CD1c-positive myeloid dendritic cell (primary cell): Measurements from ENCODE around the gene INPP4A.

Experiments used
- DNase-seq: peaks from one replicate; pipeline ENCODE4 v3.0.0-alpha.2; 2016; ENCODE audit errors: extremely low spot score

Gene INPP4A

DNA sequence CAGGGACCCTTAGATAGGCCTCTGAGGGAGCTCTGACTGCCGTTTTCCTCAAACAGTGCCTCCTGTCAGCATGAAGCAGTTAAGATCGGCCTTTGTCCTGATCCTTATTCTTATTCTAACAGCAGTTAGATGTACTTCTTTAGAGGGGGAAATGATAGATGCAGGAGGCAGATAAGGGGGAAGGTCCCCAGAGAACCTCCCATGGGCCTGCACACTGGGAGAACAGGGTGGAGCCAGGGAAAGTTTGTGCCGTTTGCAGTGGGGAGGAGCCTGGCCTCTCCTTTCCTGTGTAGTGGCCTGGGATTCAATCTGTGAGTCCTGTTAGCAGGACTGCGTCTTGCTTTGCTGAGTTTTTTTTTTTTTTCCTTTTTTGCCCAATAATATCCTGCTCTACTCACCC is 7.9 kb upstream of the INPP4A start:
- no peak for DNase-seq

GRCh38 chr2:98438190-98439133 is 6.2 kb upstream of the INPP4A start:
- DNase-seq = peak; percentile 17

DNA sequence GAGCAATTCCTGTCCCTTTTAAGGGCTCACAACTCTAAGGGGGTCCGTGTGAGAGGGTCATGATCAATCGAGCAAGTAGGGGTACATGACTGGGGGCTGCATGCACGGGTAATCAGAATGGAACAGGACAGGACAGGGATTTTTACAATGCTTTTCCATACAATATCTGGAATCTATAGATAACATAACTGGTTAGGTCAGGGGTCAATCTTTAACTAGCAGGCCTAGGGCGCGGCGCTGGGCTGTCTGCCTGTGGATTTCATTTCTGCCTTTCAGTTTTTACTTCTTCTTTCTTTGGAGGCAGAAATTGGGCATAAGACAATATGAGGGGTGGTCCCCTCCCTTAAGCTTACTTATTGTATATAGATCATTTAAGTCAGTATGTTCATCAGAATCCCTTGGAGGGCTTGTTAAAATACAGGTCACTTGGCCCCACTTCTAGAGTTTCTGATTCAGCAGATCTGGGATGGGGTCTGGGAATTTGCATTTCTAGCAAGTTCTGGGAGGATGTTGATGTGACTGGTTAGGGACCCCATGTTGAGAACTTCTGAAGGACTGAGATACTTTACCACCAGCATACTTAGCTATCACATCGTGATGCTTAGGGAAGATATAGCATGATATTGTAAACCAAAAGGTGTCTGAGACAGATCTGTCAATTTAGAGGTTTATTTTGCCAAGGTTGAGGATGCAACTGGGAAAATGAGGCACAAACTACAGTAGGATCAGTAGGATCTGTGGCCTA is 2.8 kb upstream of the INPP4A start:
- no peak for DNase-seq

- DNase-seq = no peak
These were observed 2.2 kb upstream of the INPP4A start for GRCh38 chr2:98442488-98442887.

- DNase-seq = no peak
These were observed 572 bp downstream of the INPP4A start for GRCh38 chr2:98445177-98445682.

- DNase-seq = peak; percentile 54
These were observed 1.3 kb downstream of the INPP4A start for GRCh38 chr2:98445683-98446581.

DNA sequence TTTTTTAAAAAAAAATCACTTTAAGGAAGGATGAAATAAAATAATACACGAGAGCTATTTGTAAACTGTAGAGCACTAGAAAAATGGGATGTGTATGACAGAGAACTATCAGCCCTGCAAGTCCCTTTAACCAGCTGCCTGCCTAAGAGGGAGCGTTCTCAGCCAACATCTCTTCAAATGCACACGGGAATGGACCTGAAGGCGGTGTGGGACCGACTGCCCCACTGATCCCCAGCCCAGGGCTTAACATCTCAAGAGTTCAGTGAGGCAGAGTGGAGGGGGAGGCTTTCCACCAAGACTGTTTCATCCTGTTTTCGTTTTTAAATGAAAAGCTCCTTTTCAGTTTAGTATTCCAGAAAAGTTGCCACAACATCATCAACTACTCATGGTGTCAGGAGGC is 2.2 kb downstream of the INPP4A start:
- DNase-seq = no peak

GRCh38 chr2:98448441-98449145 is 3.9 kb downstream of the INPP4A start:
- peak; percentile 41 for DNase-seq

DNA sequence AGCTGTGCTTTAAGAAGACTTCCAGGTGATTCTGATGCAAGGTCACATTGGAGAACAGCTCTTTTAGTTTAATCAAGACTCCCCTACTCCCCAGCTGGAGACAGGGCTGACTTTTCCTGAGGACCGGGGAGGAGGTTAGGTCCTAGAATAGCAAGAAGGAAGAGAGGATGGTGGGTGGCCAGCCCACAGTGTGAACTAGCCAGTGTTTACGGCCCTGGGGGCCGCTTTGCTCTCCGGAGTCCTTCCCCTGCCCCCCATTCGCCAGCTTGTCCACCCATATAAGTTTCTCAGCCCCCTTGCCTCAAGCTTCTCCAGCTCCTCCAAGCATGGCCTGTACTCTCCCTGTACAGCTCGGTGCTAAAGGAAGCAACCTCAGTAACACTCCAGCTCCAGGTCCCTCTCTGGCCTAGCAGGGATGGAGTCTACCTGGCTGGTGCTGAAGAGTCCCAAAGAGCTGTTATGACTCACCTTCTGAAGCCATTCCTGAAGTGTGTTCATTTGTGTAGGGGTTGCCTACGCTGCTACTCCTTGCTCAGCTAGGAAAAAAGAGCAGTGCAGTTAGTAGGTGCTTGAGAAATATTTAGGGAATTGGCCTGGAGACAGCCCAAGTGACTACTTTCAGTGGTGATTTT is 7.9 kb downstream of the INPP4A start:
- no peak for DNase-seq

- no peak for DNase-seq
These were observed 8.4 kb downstream of the INPP4A start for GRCh38 chr2:98453083-98453482.

DNA sequence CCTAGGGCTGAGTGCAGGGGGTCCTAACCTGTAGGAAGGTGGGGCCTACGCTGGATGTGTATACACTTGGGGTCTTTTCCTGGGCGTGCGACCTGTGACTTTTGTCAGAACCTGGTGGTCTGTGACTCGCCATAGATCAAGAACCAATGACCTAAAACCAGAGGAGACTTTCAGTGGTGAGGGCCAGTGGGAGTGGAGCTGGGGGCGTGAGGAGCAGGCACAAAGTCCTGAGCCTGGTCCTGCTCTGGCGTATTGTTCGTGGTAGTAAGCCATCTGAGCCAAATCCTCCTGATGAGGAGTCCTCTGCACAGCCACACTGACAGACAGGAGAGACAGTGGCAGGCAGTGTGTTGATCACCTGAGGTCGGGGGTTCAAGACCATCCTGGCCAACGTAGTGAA is 8.9 kb downstream of the INPP4A start:
- DNase-seq = no peak

- no peak for DNase-seq
These were observed 9.4 kb downstream of the INPP4A start for GRCh38 chr2:98454073-98454472.

- peak; percentile 83 for DNase-seq
These were observed 10.0 kb downstream of the INPP4A start for GRCh38 chr2:98454500-98455235.

GRCh38 chr2:98455494-98455976 is 10.9 kb downstream of the INPP4A start:
- peak; percentile 82 for DNase-seq

DNA sequence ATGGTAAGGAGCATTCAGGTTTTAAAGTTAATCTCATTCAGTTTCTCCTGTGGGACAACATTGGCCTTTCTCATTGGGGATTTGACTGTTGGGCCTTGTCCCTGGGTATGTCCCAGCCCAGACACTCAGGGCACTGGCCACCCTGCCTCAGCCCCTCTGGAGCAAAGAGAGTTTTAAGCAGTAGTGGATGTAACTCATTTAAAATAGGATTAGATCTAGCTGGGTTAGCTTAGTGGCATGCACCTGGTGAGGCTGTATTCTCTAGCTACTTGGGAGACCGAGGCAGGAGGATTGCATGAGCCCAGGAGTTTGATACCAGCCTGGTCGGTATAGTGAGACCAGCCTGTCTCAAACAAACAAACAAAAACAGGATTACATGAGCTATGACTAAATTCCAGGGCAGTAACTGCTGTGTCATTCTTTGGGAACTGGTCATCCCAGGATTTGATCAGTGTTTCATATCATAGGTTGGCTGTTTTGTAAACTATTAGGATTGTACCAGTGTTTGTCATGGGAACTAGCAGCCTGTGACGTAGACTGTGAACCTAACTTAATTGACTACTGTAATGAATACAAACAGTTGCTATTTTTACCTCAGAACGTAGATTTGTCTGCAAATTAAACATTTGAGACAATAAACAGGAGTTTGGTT is 12.5 kb downstream of the INPP4A start:
- DNase-seq = no peak

DNA sequence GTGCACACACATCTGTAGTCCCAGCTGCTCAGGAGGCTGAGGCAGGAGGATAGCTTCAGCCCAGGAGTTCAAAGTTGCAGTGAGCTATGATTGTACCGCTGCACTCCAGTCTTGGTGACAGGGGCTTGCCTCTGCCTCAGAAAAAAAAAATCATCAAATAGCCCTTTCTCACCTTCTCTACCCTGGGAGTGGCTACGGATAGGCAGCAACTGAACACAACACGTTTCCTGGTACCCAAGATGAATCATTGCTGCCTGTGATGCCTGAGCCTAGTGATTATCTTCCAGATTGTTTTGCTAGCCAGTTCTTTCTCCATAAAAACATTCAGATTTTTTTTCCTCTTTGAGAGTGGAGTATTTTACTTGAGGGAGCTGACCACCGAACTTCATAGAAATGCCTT is 13.5 kb downstream of the INPP4A start:
- no peak for DNase-seq

- no peak for DNase-seq
These were observed 14.2 kb downstream of the INPP4A start for GRCh38 chr2:98458667-98459380.

- no peak for DNase-seq
These were observed 15.0 kb downstream of the INPP4A start for GRCh38 chr2:98459496-98460175.
